ENCODE measurements around the gene ATP6V0E1.

- no peak for TF ChIP-seq CTCF (IDR thresholded peaks at IDR 0.05; ENCODE audit: insufficient read depth, low read length, poor library complexity, severe bottlenecking)
- TF ChIP-seq EZH2phosphoT487 (conservative IDR thresholded peaks at IDR 0.05; ENCODE audit: low read length) = no peak
These were observed 31.5 kb upstream of the ATP6V0E1 start for GRCh38 chr5:172952034-172952511.

All from SU-DHL-6 (cell line).